HG02973 (cell line): Measurements from ENCODE around the gene PEAR1.

ENCODE experiments used
- ATAC-seq: cut with Tn5 transposase; IDR thresholded peaks from one replicate; pipeline ENCODE4 v1.9.1; 2021; ENCODE audit warnings: moderate library complexity; ENCODE audit not compliant: unreplicated experiment

PEAR1 gene

DNA sequence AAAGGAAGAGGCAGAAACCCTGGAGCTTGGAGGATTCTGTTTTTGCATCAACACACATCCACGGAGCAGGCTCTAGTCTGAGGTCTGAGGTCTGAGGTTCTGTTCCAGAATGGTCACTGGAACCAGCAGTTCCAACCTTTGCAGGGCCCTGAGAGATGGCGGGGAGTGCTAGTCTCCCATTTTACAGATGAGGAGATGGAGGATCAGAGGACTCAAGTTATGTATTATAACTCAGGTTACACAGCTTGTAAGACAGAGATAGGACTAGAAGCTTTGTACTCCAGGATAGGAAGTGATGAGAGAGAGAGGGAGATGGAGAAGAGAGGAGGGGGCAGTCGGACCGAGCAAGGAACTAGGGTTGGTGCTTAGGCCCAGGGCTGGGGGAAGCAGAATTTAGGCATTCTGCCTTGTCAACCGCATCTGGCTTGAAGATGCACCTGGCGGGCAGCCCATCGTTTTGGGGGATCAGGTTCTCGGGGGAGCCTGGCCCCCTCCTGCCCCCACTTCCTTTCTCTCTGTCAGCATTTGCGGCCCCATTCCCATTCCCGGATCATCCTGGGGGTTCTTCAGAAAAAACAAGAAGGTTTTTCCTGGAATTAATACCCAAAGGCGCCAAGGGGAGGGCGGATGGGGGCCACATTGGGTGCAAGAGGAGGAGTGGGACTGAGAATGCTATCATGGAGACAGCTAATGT is 5.6 kb downstream of the PEAR1 start:
- ATAC-seq, result no peak

DNA sequence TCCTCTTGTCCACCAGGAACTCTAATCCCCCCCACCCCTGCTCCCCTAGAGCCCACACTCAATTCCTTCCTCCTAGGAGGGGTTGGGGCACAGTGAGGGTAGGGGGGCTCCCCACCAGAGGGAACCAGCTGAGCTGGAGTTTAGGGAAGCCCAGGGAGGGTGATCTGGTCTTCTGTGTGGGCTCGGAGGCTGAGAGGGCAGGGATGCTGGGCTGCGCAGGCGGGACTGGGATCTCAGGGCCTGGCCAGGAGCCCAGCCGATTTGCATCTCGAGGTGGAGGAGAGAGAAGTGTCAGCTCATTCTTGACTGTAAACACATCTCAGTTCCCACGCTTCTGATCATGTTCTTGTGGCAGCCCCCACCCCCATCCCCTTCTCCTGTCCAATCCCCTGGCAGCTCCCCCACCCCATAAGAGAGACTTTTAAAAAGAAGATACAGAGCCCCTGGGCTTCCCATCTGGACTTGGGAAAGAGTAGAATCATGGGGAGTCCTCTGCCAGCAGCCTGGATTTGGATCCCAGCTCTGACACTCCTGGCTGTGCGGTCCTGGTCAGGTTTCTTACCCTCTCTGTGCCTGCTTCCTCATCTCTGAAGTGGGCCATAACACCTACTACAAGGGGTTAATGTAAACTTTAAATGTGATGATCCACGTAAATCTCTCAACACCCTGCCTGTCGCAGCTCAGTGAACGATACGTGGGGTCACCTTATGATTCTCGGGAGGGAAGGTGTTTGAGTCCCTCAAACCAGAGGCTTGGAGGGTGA is 6.6 kb downstream of the PEAR1 start:
- no peak for ATAC-seq

GRCh38 chr1:156900896-156901589 is 7.5 kb downstream of the PEAR1 start:
- no peak for ATAC-seq

DNA sequence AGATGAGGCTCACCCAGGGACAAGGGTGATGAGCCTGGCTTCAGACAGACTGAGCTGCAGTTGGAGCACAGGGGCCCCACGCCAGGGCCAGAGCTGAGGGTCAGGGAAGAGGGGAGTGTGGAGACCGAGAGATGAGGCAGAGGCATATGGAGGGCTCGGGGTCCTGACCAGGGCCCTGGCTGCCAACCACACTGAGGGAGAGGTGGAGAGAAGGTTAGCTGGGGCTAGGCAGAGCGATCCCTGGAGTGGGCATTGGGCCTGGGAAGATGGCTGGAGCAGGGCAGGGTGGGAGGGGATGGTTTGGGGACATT is 8.0 kb downstream of the PEAR1 start:
- no peak for ATAC-seq

DNA sequence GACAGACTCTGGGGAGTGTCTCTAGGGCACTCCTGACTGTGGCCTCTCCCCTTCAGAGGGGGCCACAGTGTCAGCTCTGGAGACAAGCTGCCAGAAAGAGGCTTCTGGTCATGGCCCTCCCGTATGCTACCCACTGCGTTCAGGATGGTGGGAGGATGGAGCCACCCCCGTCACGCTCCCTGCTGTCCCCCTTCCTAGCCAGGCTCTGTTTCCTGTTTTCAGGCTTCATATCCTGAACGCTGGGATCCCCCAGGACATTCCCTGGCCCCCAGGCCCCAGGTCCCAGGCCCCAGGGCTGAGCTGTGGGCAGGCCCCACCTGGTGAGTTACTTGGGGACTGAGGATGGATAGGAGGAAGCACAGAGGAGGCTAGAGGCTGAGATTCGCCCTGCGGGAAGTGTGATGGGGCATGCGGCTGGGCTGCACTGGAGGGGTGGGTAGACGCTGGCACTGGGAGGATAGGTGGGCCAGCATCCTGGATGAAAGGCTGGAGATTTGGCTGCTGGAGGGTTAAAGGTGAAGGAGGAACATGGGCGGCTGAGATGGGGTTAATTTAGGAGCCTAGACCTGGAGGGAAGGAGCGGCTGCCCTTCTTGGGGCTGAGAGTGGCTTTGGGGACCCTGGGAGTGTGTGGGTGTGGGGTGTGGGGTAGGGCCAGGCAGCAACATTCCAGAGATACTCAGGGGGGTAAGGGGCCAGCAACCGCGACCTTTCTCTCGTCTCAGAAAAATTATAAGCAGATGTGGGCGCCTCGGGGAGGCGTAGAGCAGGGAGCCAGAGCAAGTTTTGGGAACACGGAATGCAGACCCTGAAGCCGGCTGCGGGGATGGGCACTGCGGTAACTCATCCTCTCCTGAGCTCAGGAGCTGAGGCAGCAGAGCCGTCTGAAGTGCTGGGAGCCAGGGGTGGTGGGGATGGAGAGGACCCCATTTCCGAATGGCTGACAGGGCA is 8.7 kb downstream of the PEAR1 start:
- no peak for ATAC-seq

DNA sequence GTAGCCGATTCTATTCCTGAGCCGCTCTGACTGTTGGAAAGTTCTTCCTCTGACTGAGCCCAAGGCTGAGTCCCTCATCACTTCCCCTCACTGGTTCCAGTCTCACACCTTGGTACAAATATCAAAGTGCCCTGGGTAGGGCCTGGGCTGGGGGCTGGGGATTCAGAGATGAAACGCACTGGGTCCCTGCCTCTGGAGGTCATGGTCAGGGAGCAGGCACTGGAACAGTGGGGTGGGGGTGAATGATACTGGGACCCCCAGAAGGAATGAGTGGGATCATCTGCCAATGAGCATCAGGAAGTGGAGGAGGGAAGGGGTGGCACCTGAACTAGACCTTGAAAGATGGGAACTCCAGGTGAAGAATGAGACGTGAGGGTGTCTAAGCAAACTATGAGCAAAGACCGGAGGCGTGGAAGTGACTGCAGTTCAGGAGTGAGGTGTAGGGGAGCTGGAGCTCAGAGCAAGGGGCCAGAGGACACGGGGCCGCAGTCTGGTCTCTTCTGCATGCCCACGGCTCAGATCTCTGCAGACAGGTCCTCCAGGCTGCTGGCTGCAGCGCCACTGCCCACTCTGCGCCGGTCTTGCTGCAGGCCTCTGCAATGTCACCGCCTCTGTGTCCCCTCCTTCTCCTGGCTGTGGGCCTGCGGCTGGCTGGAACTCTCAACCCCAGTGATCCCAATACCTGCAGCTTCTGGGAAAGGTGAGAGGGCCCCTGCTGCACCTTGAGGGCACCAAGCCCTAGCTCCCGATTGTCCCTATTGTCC is 10.0 kb downstream of the PEAR1 start:
- ATAC-seq, result no peak

GRCh38 chr1:156904187-156904959 is 10.9 kb downstream of the PEAR1 start:
- no peak for ATAC-seq

- ATAC-seq, result no peak
Observed at GRCh38 chr1:156905176-156905575, 11.7 kb downstream of the PEAR1 start.

DNA sequence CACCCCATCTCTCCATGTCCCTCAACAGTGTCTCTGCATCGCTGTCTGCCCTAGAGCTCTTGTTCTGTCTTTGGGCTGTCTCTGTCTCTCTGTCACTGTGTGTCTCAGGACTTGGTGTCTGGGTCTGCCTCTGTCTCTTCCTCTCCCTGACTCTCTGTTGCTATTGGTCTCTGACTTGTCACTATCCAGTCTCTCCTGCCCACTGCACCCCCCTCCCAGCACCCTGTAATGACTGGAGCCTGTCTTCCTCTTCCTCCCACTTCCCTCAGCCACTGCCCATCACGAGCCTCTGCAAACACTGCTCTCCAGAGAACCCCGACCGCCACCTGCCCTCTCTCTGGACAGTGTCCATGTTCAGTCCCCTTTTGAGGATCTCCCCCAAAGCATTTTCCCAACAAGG is 12.1 kb downstream of the PEAR1 start:
- no peak for ATAC-seq

DNA sequence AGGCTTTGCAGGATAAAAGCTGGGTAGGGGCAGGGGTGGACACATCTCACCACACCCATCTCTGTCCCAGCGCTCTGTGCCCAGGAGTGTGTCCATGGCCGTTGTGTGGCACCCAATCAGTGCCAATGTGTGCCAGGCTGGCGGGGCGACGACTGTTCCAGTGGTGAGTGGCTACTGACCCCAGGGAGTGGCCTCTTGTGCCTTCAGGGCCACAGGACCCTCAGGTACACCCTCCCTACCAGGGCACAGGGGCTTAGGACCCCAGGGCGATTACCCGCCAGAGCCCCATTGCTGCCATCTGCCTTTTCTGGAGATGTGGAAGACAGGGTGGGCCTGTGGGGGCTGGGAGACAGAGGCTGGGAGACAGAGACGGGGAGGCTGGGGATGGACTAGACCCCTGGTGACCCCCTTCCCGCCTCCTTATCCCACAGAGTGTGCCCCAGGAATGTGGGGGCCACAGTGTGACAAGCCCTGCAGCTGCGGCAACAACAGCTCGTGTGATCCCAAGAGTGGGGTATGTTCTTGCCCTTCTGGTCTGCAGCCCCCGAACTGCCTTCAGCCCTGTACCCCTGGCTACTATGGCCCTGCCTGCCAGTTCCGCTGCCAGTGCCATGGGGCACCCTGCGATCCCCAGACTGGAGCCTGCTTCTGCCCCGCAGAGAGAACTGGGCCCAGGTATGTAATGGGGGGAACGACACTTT is 12.8 kb downstream of the PEAR1 start:
- no peak for ATAC-seq

- no peak for ATAC-seq
Observed at GRCh38 chr1:156908541-156908940, 15.0 kb downstream of the PEAR1 start.

GRCh38 chr1:156908955-156909354 is 15.4 kb downstream of the PEAR1 start:
- ATAC-seq, result no peak

DNA sequence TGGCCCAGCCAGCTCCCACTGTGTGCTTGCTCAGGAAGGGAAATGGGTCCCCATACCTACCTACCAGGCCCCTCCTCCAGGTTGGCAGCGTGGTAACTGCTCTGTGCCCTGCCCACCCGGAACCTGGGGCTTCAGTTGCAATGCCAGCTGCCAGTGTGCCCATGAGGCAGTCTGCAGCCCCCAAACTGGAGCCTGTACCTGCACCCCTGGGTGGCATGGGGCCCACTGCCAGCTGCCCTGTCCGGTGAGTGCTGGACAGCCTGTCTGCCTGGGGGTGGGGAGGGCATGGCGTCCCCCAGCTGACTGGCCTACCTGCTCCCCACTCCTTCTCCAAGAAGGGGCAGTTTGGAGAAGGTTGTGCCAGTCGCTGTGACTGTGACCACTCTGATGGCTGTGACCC is 16.2 kb downstream of the PEAR1 start:
- no peak for ATAC-seq

GRCh38 chr1:156910309-156910782 is 16.8 kb downstream of the PEAR1 start:
- no peak for ATAC-seq

DNA sequence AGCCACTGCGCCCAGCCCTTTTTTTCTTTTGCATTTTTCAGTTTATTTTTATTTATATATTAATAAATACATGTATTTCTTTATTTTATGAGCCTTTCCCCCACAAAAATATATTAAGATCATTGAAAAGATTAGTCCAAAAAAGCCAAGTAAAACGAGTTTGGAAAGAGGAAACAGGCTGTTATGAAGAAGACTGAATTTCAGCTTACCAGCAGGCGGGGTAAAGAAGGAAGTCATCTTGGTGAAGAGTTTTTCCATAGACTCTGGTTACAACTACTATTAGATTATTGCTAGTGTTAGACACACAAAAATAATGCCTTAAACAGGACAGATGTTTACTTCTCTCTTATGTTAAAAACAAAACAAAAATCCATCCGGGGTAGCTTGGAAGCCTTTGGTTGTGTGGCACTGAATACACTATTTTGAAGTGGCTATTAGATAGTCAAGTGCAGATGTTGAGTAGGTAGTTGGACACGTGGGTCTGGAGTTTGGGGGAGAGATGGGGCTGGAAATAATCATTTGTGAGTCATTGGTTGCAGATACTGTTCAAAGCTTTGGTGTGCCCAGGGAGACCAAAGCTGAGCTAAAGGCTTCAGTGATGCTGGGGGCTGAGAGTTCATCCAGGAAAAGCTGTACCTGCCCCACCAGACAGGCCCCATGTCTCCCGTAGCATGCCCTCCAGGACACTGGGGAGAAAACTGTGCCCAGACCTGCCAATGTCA is 18.2 kb downstream of the PEAR1 start:
- no peak for ATAC-seq

- ATAC-seq, result no peak
Observed at GRCh38 chr1:156912310-156912709, 18.8 kb downstream of the PEAR1 start.

DNA sequence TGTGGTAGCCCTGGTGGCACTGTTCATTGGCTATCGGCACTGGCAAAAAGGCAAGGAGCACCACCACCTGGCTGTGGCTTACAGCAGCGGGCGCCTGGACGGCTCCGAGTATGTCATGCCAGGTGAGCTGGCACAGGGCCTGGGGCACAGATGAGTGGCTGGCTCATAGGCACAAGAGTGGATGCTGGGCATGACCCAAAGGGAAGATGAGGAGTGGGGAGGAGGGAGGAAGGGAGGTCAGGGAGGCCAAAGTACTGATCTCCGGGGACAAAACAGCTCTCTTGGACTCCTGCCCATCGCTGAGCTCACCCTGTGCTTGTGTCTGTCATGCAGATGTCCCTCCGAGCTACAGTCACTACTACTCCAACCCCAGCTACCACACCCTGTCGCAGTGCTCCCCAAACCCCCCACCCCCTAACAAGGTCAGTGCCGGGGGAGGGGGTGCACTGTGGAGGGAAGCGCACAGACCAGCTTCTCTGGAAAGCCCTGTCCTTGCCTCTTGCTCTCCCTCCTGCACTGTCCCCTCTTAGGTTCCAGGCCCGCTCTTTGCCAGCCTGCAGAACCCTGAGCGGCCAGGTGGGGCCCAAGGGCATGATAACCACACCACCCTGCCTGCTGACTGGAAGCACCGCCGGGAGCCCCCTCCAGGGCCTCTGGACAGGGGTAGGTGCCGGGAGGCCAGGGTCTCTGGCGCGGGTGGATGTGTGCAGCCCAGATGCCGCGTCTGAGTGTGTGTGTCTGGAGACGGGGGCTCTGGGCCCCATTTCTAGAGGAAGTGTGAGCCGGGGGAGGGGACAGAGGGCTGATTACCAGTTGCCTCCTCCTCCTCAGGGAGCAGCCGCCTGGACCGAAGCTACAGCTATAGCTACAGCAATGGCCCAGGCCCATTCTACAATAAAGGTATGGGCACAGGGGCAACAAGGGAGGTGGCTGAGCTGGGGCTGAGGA is 19.6 kb downstream of the PEAR1 start:
- ATAC-seq, result no peak
